ENCODE results near the gene REPS1. TPM values are rescaled to one million over a fixed set of nuclear protein-coding genes. Genes with fewer than 3 reads are reported as not detected.

REPS1 gene
- total RNA-seq, 2 donors from 2014 or later, result 36.1 to 37.3 TPM

DNA sequence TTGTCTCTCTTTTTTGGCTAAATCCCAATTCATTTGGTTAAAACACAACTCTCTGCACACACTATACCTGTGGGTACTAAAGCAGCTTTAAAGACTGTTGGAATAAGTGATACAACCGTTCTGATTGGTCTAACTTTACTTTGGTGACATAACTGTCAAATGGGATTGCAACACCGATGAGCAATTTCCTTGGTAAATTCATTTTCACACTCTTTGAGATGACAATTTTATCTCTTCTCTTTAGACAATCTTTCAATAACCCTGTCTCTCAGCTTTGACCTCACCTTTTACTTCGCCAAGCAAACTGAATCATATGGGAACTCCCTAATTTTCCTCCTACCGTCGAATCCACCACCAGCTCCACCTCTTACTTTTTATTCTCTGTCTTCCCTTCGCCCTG, 131.4 kb downstream of the REPS1 start:
- no peak for TF ChIP-seq CTCF (IDR thresholded peaks at IDR 0.05)
- Histone ChIP-seq H3K27me3 (no peaks in the 10 kb centered on the region), H3K9ac (ENCODE audit: low read depth in 2 of 2, low read length in 2 of 2) (no peak overlapping the region), H3K27ac (no peak overlapping the region), H3K4me1 (no peaks in the 10 kb centered on the region), H3K36me3 (no peaks in the 10 kb centered on the region), H3K4me3 (no peak overlapping the region), H3K9me3 (no peaks in the 10 kb centered on the region)
- intact Hi-C loops (cut with DNase I), result no loop called here
- DNase-seq, result no peak

Other genes with a start within 250 kb of the REPS1 start
- gene CCDC28A, start 214.5 kb downstream of the REPS1 start, total RNA-seq, result 10 to 100 TPM; 13.3 to 30.7 TPM
- not detected for gene ECT2L, start 192.2 kb downstream of the REPS1 start, total RNA-seq
- 10 to 100 TPM; 64.7 to 90.6 TPM for gene ABRACL, start 40.5 kb upstream of the REPS1 start, total RNA-seq
- gene HECA, start 146.8 kb upstream of the REPS1 start, total RNA-seq, result 10 to 100 TPM; 18.0 to 41.1 TPM